Measurements from ENCODE around the gene EPRS1.

DNA sequence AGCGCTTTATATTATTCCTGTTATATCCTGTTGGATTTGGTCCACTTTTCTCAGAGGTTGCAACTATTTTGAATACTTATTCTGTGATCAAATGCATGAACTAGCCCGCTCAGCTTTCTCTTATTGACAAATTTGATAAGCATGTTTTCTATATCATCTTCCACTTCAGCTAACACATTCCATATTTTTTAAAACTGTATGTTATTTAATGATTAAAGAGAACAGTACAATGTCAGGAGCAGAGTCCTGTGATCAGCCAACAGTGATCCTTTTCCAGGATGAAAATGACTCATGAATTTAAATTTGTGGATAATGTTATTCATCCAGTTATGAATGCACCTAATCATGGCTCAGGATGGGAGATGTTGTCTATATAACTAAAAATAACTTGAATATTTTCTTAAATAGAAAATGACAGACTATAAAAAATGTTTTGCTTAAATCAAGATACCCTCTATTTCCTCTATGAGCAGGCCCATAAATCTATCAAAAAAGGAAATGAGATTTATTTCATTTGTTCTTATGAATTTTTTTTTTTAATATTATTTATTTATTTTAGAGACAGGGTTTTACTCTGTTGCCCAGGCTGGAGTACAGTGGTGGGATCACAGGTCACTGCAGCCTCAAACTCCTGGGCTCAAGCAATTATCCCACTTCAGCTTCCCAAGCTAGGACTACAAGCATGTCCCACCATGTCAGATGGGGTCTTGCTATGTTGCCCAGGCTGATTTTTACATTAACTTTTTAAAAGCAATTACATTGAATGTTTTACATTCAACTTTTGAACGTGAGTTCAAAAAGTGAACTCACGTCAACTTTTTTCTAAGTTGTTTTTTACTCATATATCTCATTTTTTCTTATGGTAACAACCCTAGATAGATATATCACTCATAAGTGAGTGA, 30.8 kb upstream of the EPRS1 start:
- TF ChIP-seq POLR2A (IDR thresholded peaks at IDR 0.05; ENCODE audit: low read depth, low read length) (no peak), POLR2AphosphoS5 (IDR thresholded peaks at IDR 0.05; ENCODE audit: low read depth, low read length) (no peak), TAF1 (IDR thresholded peaks at IDR 0.05; ENCODE audit: borderline replicate concordance, low read depth, low read length) (no peak)
